GM10248 (cell line): ENCODE measurements around the gene PCIF1.

ENCODE experiments used
- CTCF ChIA-PET: fragments of 300-600 bp; sonication (Branson Sonifier 250); formaldehyde crosslinking; extraction: SDS; loops from one replicate; lab custom pipeline; 2021; ENCODE audit warnings: antibody characterized with exemption; lab: Yijun Ruan, JAX
- POLR2A ChIA-PET: fragments of 350-650 bp; sonication (Branson Sonifier 250); formaldehyde crosslinking; extraction: SDS; loops from one replicate; lab custom pipeline; 2020; ENCODE audit warnings: antibody characterized with exemption; lab: Yijun Ruan, JAX
- DNase-seq: peaks from one replicate; pipeline ENCODE4 v3.0.0; 2012; ENCODE audit errors: extremely low spot score
- TF ChIP-seq, protein P1 (sequence below): IDR thresholded peaks from 2 replicates; pipeline ENCODE4 v1.5.1; 2012; ENCODE audit warnings: mild to moderate bottlenecking, low read depth; ENCODE audit errors: extremely low read depth, missing control alignments, control extremely low read depth

Gene PCIF1

GRCh38 chr20:45920462-45921336 lies 13.8 kb upstream of the PCIF1 start:
- ChIA-PET POLR2A (interaction anchor here (0.6 kb wide), 1 partner anchor 15 kb away, joined by 3 read pairs; no protein-coding TSS in a partner anchor), CTCF (interaction anchor here (0.9 to 2.3 kb wide), 5 partner anchors 10 to 67 kb away, joined by 3 to 9 read pairs (median 3); no protein-coding TSS in a partner anchor)
- TF ChIP-seq, protein P1, sequence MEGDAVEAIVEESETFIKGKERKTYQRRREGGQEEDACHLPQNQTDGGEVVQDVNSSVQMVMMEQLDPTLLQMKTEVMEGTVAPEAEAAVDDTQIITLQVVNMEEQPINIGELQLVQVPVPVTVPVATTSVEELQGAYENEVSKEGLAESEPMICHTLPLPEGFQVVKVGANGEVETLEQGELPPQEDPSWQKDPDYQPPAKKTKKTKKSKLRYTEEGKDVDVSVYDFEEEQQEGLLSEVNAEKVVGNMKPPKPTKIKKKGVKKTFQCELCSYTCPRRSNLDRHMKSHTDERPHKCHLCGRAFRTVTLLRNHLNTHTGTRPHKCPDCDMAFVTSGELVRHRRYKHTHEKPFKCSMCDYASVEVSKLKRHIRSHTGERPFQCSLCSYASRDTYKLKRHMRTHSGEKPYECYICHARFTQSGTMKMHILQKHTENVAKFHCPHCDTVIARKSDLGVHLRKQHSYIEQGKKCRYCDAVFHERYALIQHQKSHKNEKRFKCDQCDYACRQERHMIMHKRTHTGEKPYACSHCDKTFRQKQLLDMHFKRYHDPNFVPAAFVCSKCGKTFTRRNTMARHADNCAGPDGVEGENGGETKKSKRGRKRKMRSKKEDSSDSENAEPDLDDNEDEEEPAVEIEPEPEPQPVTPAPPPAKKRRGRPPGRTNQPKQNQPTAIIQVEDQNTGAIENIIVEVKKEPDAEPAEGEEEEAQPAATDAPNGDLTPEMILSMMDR: no peak
- DNase-seq: no peak

- TF ChIP-seq, protein P1: no peak
- no peak for DNase-seq
- CTCF ChIA-PET: interaction anchor here (0.9 to 2.3 kb wide), 4 partner anchors 11 to 66 kb away, joined by 3 to 9 read pairs (median 4); no protein-coding TSS in a partner anchor
- POLR2A ChIA-PET: no interaction called here
Observed at GRCh38 chr20:45921337-45922189, 12.9 kb upstream of the PCIF1 start.

DNA sequence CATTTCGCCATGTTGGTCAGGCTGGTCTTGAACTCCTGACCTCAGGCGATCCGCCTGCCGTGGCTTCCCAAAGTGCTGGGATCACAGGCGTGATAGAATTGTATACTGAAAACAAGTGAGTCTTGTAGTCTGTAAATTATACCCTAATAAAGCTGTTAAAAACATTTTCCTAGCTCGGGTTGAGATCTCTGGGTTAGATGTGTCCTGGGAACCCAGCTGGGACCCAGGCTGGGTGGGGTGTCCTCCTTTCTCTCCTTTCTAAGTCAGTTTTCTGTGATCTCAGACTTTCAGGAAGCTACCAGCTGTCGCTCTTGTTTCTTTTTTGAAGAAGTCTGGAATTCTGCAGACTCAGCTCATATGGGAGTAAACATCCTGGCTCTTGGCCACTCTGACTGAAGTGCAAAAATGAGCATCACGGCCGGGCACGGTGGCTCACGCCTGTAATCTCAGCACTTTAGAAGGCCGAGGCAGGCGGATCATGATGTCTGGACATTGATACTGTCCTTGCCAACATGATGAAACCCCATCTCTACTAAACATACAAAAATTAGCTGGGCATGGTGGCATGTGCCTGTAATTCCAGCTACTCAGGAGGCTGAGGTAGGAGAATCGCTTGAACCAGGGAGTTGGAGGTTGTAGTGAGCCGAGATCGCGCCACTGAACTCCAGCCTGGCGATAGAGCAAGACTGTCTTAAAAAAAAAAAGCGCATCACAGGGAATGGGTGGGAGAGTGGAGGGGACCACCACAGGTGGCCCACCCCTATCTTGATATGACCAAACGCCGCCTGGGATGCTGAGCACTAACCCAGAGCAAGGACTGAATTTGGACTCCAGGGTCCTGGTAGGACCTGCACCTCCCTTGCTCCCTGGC lies 9.9 kb upstream of the PCIF1 start:
- POLR2A ChIA-PET: interaction anchor here (0.9 kb wide), 1 partner anchor 9 kb away, joined by 3 read pairs; the partner anchor contains the start of gene PCIF1
- CTCF ChIA-PET: interaction anchor here (0.9 to 3.1 kb wide), 5 partner anchors 9 to 125 kb away, joined by 3 to 10 read pairs (median 4); no protein-coding TSS in a partner anchor
- no peak for DNase-seq
- TF ChIP-seq, protein P1: no peak

GRCh38 chr20:45925821-45926506 lies 8.5 kb upstream of the PCIF1 start:
- CTCF ChIA-PET: interaction anchor here (1.3 to 3.1 kb wide), 2 partner anchors 9 to 42 kb away, joined by 4 to 10 read pairs; no protein-coding TSS in a partner anchor
- no peak for DNase-seq
- POLR2A ChIA-PET: interaction anchor here (0.5 kb wide), 1 partner anchor 9 kb away, joined by 3 read pairs; no protein-coding TSS in a partner anchor
- TF ChIP-seq, protein P1: no peak

DNA sequence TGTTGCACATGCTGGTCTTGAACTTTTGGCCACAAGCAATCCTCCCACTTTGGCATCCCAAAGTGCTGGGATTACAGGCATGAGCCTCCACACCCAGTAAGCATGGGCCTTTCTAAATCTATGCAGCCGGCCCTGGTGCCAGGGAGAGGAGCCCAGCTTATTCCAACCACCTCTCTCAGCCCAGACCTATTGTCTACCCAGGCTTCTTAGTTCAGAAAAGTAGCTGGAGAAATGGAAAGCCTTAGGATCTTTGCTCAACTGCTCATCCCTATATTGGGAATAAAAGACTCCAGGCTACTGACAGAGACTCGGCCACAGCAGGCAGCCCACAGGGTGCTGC lies 7.8 kb upstream of the PCIF1 start:
- ChIA-PET CTCF (interaction anchor here (1.3 to 3.1 kb wide), 3 partner anchors 10 to 42 kb away, joined by 4 to 10 read pairs (median 5); no protein-coding TSS in a partner anchor), POLR2A (interaction anchor here (0.6 kb wide), 1 partner anchor 17 kb away, joined by 5 read pairs; no protein-coding TSS in a partner anchor)
- TF ChIP-seq, protein P1: no peak
- DNase-seq: no peak
